Measurements from ENCODE around the gene CMTR2.

GRCh38 chr16:71328151-71328550 is 38.9 kb upstream of the CMTR2 start:
- no peak for TF ChIP-seq EP300 (IDR thresholded peaks at IDR 0.05)
- TF ChIP-seq CTCF (IDR thresholded peaks at IDR 0.05), result no peak
